Measurements from ENCODE around the gene MTARC1. TPM values are rescaled to one million over a fixed set of nuclear protein-coding genes. Genes with fewer than 3 reads are reported as not detected.

The MTARC1 gene
- total RNA-seq, 2 donors from 2014 or later = 5.2 to 71.5 TPM

- H3K27ac ChIP-seq = no peak overlapping the region
- H3K36me3 ChIP-seq (replicated peaks in 1 of 2; ENCODE audit: insufficient read depth in 1 of 2, low read depth in 2 of 2) = no peaks in the 10 kb centered on the region
- intact Hi-C loops (cut with DNase I) = no loop called here
- DNase-seq (no peak), ATAC-seq (no peak)
- 84 to 85% methylated on average over 3 to 4 of the region's 4 CpGs for WGBS, 2 donors
- no peak overlapping the region for H3K4me3 ChIP-seq
- H3K4me1 ChIP-seq = peaks cover 5% of the 10 kb centered on the region
- no peaks in the 10 kb centered on the region for H3K9me3 ChIP-seq
- no peaks in the 10 kb centered on the region for H3K27me3 ChIP-seq
- TF ChIP-seq POLR2A (IDR thresholded peaks at IDR 0.05) (no peak), CTCF (IDR thresholded peaks at IDR 0.05) (no peak)
Observed at GRCh38 chr1:220806408-220806807, 19.7 kb downstream of the MTARC1 start.

GRCh38 chr1:220807726-220808125, 21.0 kb downstream of the MTARC1 start:
- no peak overlapping the region for H3K4me3 ChIP-seq
- no peaks in the 10 kb centered on the region for H3K27me3 ChIP-seq
- TF ChIP-seq POLR2A (IDR thresholded peaks at IDR 0.05) (no peak), CTCF (IDR thresholded peaks at IDR 0.05) (no peak)
- intact Hi-C loops (cut with DNase I) = no loop called here
- ATAC-seq (no peak), DNase-seq (no peak)
- H3K27ac ChIP-seq = no peak overlapping the region
- 93 to 95% methylated on average over 6 of the region's 6 CpGs for WGBS, 2 donors
- peaks cover 5% of the 10 kb centered on the region for H3K4me1 ChIP-seq
- H3K9me3 ChIP-seq = no peaks in the 10 kb centered on the region
- no peaks in the 10 kb centered on the region for H3K36me3 ChIP-seq (replicated peaks in 1 of 2; ENCODE audit: insufficient read depth in 1 of 2, low read depth in 2 of 2)

GRCh38 chr1:220808345-220809186, 21.9 kb downstream of the MTARC1 start:
- ATAC-seq (no peak), DNase-seq (no peak)
- TF ChIP-seq CTCF (IDR thresholded peaks at IDR 0.05) (no peak), POLR2A (IDR thresholded peaks at IDR 0.05) (no peak)
- no peak overlapping the region for H3K4me3 ChIP-seq
- no peak overlapping the region for H3K27ac ChIP-seq
- H3K36me3 ChIP-seq (replicated peaks in 1 of 2; ENCODE audit: insufficient read depth in 1 of 2, low read depth in 2 of 2) = no peaks in the 10 kb centered on the region
- H3K4me1 ChIP-seq = peaks cover 5% of the 10 kb centered on the region
- no peaks in the 10 kb centered on the region for H3K9me3 ChIP-seq
- 77 to 81% methylated on average over 11 of the region's 11 CpGs for WGBS, 2 donors
- intact Hi-C loops (cut with DNase I) = no loop called here
- H3K27me3 ChIP-seq = no peaks in the 10 kb centered on the region

- 75 to 82% methylated on average over 6 of the region's 6 CpGs for WGBS, 2 donors
- Histone ChIP-seq H3K27ac (no peak overlapping the region), H3K4me3 (no peak overlapping the region), H3K9me3 (no peaks in the 10 kb centered on the region), H3K4me1 (peaks cover 5% of the 10 kb centered on the region), H3K36me3 (replicated peaks in 1 of 2; ENCODE audit: insufficient read depth in 1 of 2, low read depth in 2 of 2) (no peaks in the 10 kb centered on the region), H3K27me3 (no peaks in the 10 kb centered on the region)
- TF ChIP-seq CTCF (IDR thresholded peaks at IDR 0.05) = no peak
- no peak for TF ChIP-seq POLR2A (IDR thresholded peaks at IDR 0.05)
- ATAC-seq = no peak
- intact Hi-C loops (cut with DNase I) = no loop called here
- no peak for DNase-seq
Observed at GRCh38 chr1:220809187-220809550, 22.5 kb downstream of the MTARC1 start.

- no peak for ATAC-seq
- Histone ChIP-seq H3K4me3 (no peak overlapping the region), H3K4me1 (peaks cover 5% of the 10 kb centered on the region), H3K36me3 (replicated peaks in 1 of 2; ENCODE audit: insufficient read depth in 1 of 2, low read depth in 2 of 2) (no peaks in the 10 kb centered on the region), H3K27me3 (no peaks in the 10 kb centered on the region), H3K9me3 (no peaks in the 10 kb centered on the region), H3K27ac (no peak overlapping the region)
- no peak for DNase-seq
- 77 to 83% methylated on average over 8 of the region's 8 CpGs for WGBS, 2 donors
- TF ChIP-seq POLR2A (IDR thresholded peaks at IDR 0.05) = no peak
- TF ChIP-seq CTCF (IDR thresholded peaks at IDR 0.05) = no peak
- intact Hi-C loops (cut with DNase I) = loop anchor here (10.0 kb wide), 1 partner anchor 625 kb away; no protein-coding TSS in a partner anchor
Observed at GRCh38 chr1:220809704-220810103, 23.0 kb downstream of the MTARC1 start.
